IMR-90 (cell line): ENCODE measurements around the gene ARHGEF26. TPM values are rescaled to one million over a fixed set of nuclear protein-coding genes. Genes with fewer than 3 reads are reported as not detected.

Experiments used
- ATAC-seq: fragments of 200-7000 bp; cut with Tn5 transposase; 2 replicates; pipeline ENCODE4 v1.9.1; 2020; ENCODE audit warnings: low read depth, mild to moderate bottlenecking, moderate library complexity
- BruUV-seq: library from RNA; stranded (reverse); fragments of 400-500 nt; replicated peaks from 2 replicates; lab custom pipeline; 2021; lab: Mats Ljungman, UMichigan
- CTCF ChIA-PET: fragments of 300-600 bp; formaldehyde crosslinking; extraction: SDS; loops from one replicate; lab custom pipeline; 2021; ENCODE audit warnings: antibody characterized with exemption; lab: Yijun Ruan, JAX
- POLR2A ChIA-PET: fragments of 300-600 bp; sonication (Branson Sonifier 250); formaldehyde crosslinking; loops from one replicate; lab custom pipeline; 2022; ENCODE audit warnings: antibody characterized with exemption; ENCODE audit not compliant: unreplicated experiment; lab: Charles Lee
- DNase-seq: peaks from one replicate; pipeline ENCODE4 v3.0.0; 2013
- H2AFZ ChIP-seq: replicated peaks from 2 replicates; pipeline ENCODE3; 2013; ENCODE audit warnings: low read length, mild to moderate bottlenecking; ENCODE audit not compliant: poor library complexity
- H2AK5ac ChIP-seq: 2 replicates; pipeline ENCODE4 v1.6.1; 2013; ENCODE audit warnings: low read depth, low read length, inconsistent platforms
- H2AK9ac ChIP-seq: replicated peaks from 2 replicates; pipeline ENCODE3; 2013; ENCODE audit warnings: mild to moderate bottlenecking, low read depth, low read length, moderate library complexity; ENCODE audit not compliant: poor library complexity
- H2BK120ac ChIP-seq: 2 replicates; pipeline ENCODE4 v1.6.1; 2013; ENCODE audit warnings: low read depth, low read length, inconsistent platforms
- H2BK15ac ChIP-seq: 3 replicates; pipeline ENCODE4 v1.6.1; 2013; ENCODE audit warnings: low read depth, low read length, inconsistent platforms
- H2BK20ac ChIP-seq: 2 replicates; pipeline ENCODE4 v1.6.1; 2013; ENCODE audit warnings: low read depth, mild to moderate bottlenecking, inconsistent platforms, low read length, moderate library complexity
- H2BK5ac ChIP-seq: 2 replicates; pipeline ENCODE4 v1.6.1; 2013; ENCODE audit warnings: mild to moderate bottlenecking, low read depth, low read length, inconsistent platforms; ENCODE audit not compliant: poor library complexity, severe bottlenecking
- H3K14ac ChIP-seq: replicated peaks from 2 replicates; pipeline ENCODE4 v1.6.1; 2013; ENCODE audit warnings: low read depth, low read length, inconsistent platforms
- H3K18ac ChIP-seq: 2 replicates; pipeline ENCODE4 v1.6.1; 2013; ENCODE audit warnings: low read depth, low read length, control low read depth
- H3K23ac ChIP-seq: 2 replicates; pipeline ENCODE4 v1.6.1; 2013; ENCODE audit warnings: low read depth, low read length, inconsistent platforms
- H3K27ac ChIP-seq: 2 replicates; pipeline ENCODE4 v1.5.1; 2013; ENCODE audit warnings: mild to moderate bottlenecking, control low read depth, low read length; ENCODE audit not compliant: insufficient read depth
- H3K27me3 ChIP-seq: 2 replicates; pipeline ENCODE4 v1.6.1; 2013; ENCODE audit warnings: low read length; ENCODE audit not compliant: control insufficient read depth, insufficient read depth
- H3K36me3 ChIP-seq: 2 replicates; pipeline ENCODE4 v1.6.1; 2013; ENCODE audit warnings: low read length, mixed read lengths; ENCODE audit not compliant: control insufficient read depth, insufficient read depth
- H3K4ac ChIP-seq: 2 replicates; pipeline ENCODE4 v1.6.1; 2013; ENCODE audit warnings: low read depth, low read length, inconsistent platforms
- H3K4me1 ChIP-seq: 2 replicates; pipeline ENCODE4 v1.6.1; 2013; ENCODE audit warnings: low read length, mixed read lengths; ENCODE audit not compliant: control insufficient read depth, insufficient read depth
- H3K4me2 ChIP-seq: 2 replicates; pipeline ENCODE4 v1.6.1; 2013; ENCODE audit warnings: low read depth, mild to moderate bottlenecking, control low read depth, low read length, moderate library complexity
- H3K4me3 ChIP-seq: 2 replicates; pipeline ENCODE4 v1.5.1; 2013; ENCODE audit warnings: low read depth, mild to moderate bottlenecking, control low read depth, low read length, moderate library complexity; ENCODE audit not compliant: insufficient read depth
- H3K56ac ChIP-seq: 2 replicates; pipeline ENCODE4 v1.6.1; 2013; ENCODE audit warnings: low read length, inconsistent platforms; ENCODE audit not compliant: insufficient read depth; ENCODE audit errors: extremely low read depth
- H3K79me1 ChIP-seq, 2 experiments: 2 replicates each; pipeline ENCODE4 v1.6.1; 2013; ENCODE audit warnings: low read length in 2 of 2, inconsistent platforms in 1 of 2, low read depth in 1 of 2
- H3K9ac ChIP-seq: 2 replicates; pipeline ENCODE4 v1.6.1; 2013; ENCODE audit warnings: low read depth, low read length, control low read depth
- H3K9me1 ChIP-seq: 2 replicates; pipeline ENCODE4 v1.6.1; 2013; ENCODE audit warnings: low read length, inconsistent platforms; ENCODE audit not compliant: insufficient read depth
- H3K9me3 ChIP-seq: 2 replicates; pipeline ENCODE4 v1.6.1; 2013; ENCODE audit warnings: low read length; ENCODE audit not compliant: control insufficient read depth, insufficient read depth
- H4K20me1 ChIP-seq: 2 replicates; pipeline ENCODE4 v1.6.1; 2013; ENCODE audit warnings: low read length, inconsistent platforms; ENCODE audit not compliant: insufficient read depth
- H4K5ac ChIP-seq: 2 replicates; pipeline ENCODE4 v1.6.1; 2013; ENCODE audit warnings: mild to moderate bottlenecking, low read depth, low read length, control low read depth
- H4K8ac ChIP-seq, 2 experiments: 2 replicates each; pipeline ENCODE4 v1.6.1; 2013; ENCODE audit warnings: low read depth in 2 of 2, low read length in 2 of 2, control low read depth in 1 of 2, inconsistent platforms in 1 of 2
- H4K91ac ChIP-seq: 2 replicates; pipeline ENCODE4 v1.6.1; 2013; ENCODE audit warnings: low read depth, low read length, inconsistent platforms; ENCODE audit not compliant: insufficient read depth
- FOS ChIP-seq: fragments of 150-350 bp; IDR thresholded peaks from 2 replicates; pipeline ENCODE4 v1.6.1; 2016; ENCODE audit warnings: low read depth, low read length
- POLR2A ChIP-seq: IDR thresholded peaks from 2 replicates; pipeline ENCODE4 v1.6.1; 2012; ENCODE audit warnings: mild to moderate bottlenecking, low read depth, low read length
- RAD21 ChIP-seq: IDR thresholded peaks from 2 replicates; pipeline ENCODE4 v1.6.1; 2012; ENCODE audit warnings: low read length, improper control_type of control experiment
- RFX5 ChIP-seq: IDR thresholded peaks from 2 replicates; pipeline ENCODE4 v1.8.0; 2012; ENCODE audit warnings: low read depth, mild to moderate bottlenecking, low read length, moderate library complexity
- WGBS, 2 experiments: methylation state at CpG; one replicate each; pipeline versions ENCODE4 v1.1.5 to v1.1.7; 2013; ENCODE audit warnings: missing lambda C conversion rate in 2 of 2; ENCODE audit not compliant: insufficient read length in 1 of 2; ENCODE audit errors: extremely low coverage in 2 of 2; 5-methylcytosine and 5-hydroxymethylcytosine counted together
- dilution Hi-C: fragments of 300-500 bp; cut with HindIII; formaldehyde crosslinking; loops from one replicate; pipeline ENCODE4 v1.14.3; 2018; ENCODE audit warnings: low sequenced_read_pairs; ENCODE audit not compliant: unreplicated experiment
- in situ Hi-C: fragments of 300-500 bp; cut with MboI; formaldehyde crosslinking; loops from 3 replicates; pipeline ENCODE4 v1.14.3; 2019; ENCODE audit warnings: low sequenced_read_pairs, inconsistent platforms, mixed read lengths
- intact Hi-C: fragments of 100-400 bp; cut with micrococcal nuclease; formaldehyde crosslinking; loops from 2 replicates; pipeline ENCODE4 v1.10.0; 2022
- polyA plus RNA-seq, 3 experiments: library from polyadenylated mRNA; depleted of rRNA; stranded (reverse); fragments of >200 nt; gene quantifications; 2 replicates each; pipeline ENCODE4 v1.2.3, GENCODE V29; 2012; ENCODE audit warnings: low replicate concordance in 1 of 3
- total RNA-seq: library from RNA; depleted of rRNA; stranded (reverse); fragments of >200 nt; gene quantifications from 2 replicates; pipeline ENCODE4 v1.2.3, GENCODE V29; 2012
- TF ChIP-seq, protein P1 (sequence below): fragments of 150-350 bp; IDR thresholded peaks from 2 replicates; pipeline ENCODE4 v1.6.1; 2017; ENCODE audit warnings: mild to moderate bottlenecking, antibody characterized with exemption, low read length, low read depth
- TF ChIP-seq, protein P2 (sequence below): conservative IDR thresholded peaks from 2 replicates; pipeline ENCODE4 v1.5.1; 2012; ENCODE audit warnings: mild to moderate bottlenecking, low read depth, low read length, improper control_type of control experiment

The ARHGEF26 gene
- total and polyA plus RNA-seq, 2 of the 4 experiments (the other 2 are of a cell fraction): 2.0 to 2.3 TPM

DNA sequence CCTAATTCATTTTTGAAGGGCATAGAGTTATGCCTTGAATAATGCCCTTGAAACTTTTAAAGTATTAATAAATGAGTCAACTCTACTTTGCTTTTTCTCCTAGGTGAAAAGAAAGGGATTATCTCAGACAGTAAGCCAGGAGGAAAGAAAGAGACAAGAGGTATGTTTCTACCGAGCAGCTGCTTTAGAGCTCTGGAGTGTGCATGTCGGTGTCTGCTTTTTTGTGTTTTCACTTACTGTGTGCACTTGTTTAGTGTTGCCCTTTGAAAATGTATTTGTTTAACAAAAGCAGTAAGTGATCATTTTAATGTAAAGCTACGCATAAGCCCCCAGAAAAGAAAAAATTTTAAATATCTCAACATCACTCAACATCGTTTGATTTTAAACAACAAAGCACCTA, 28.1 kb downstream of the ARHGEF26 start:
- no peak overlapping the region for H3K56ac ChIP-seq
- H3K14ac ChIP-seq: no peak overlapping the region
- DNase-seq (no peak), ATAC-seq (no peak)
- peaks cover 3% of the 10 kb centered on the region; the same call in 1 of the 2 replicates for H3K9me1 ChIP-seq
- H4K8ac ChIP-seq: no peak overlapping the region
- H4K5ac ChIP-seq: no peak overlapping the region
- H2BK15ac ChIP-seq: no peak overlapping the region
- no peak overlapping the region for H3K27ac ChIP-seq
- dilution Hi-C loops (no loop called here), in situ Hi-C loops (no loop called here), intact Hi-C loops (no loop called here)
- no peak overlapping the region for H2AK9ac ChIP-seq
- H3K79me1 ChIP-seq: no peaks in the 10 kb centered on the region
- no peak overlapping the region for H2AFZ ChIP-seq
- H2AK5ac ChIP-seq: no peak overlapping the region
- H3K27me3 ChIP-seq: no peaks in the 10 kb centered on the region
- no peak overlapping the region for H3K9ac ChIP-seq
- CTCF ChIA-PET: no interaction called here
- no TSS peak for BruUV-seq
- no peak overlapping the region for H4K91ac ChIP-seq
- no peak overlapping the region for H2BK5ac ChIP-seq
- H2BK20ac ChIP-seq: no peak overlapping the region
- peaks cover 2% of the 10 kb centered on the region for H3K4me1 ChIP-seq
- no peaks in the 10 kb centered on the region for H4K20me1 ChIP-seq
- H3K4ac ChIP-seq: no peak overlapping the region
- POLR2A ChIA-PET: no interaction called here
- no peak overlapping the region for H2BK120ac ChIP-seq
- no peaks in the 10 kb centered on the region for H3K9me3 ChIP-seq
- H3K23ac ChIP-seq: no peak overlapping the region
- TF ChIP-seq RFX5 (no peak), FOS (no peak), RAD21 (no peak), POLR2A (no peak)
- TF ChIP-seq, protein P1, sequence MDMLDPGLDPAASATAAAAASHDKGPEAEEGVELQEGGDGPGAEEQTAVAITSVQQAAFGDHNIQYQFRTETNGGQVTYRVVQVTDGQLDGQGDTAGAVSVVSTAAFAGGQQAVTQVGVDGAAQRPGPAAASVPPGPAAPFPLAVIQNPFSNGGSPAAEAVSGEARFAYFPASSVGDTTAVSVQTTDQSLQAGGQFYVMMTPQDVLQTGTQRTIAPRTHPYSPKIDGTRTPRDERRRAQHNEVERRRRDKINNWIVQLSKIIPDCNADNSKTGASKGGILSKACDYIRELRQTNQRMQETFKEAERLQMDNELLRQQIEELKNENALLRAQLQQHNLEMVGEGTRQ: no peak
- TF ChIP-seq, protein P2, sequence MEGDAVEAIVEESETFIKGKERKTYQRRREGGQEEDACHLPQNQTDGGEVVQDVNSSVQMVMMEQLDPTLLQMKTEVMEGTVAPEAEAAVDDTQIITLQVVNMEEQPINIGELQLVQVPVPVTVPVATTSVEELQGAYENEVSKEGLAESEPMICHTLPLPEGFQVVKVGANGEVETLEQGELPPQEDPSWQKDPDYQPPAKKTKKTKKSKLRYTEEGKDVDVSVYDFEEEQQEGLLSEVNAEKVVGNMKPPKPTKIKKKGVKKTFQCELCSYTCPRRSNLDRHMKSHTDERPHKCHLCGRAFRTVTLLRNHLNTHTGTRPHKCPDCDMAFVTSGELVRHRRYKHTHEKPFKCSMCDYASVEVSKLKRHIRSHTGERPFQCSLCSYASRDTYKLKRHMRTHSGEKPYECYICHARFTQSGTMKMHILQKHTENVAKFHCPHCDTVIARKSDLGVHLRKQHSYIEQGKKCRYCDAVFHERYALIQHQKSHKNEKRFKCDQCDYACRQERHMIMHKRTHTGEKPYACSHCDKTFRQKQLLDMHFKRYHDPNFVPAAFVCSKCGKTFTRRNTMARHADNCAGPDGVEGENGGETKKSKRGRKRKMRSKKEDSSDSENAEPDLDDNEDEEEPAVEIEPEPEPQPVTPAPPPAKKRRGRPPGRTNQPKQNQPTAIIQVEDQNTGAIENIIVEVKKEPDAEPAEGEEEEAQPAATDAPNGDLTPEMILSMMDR: no peak
- H3K36me3 ChIP-seq: no peaks in the 10 kb centered on the region
- H3K18ac ChIP-seq: no peak overlapping the region
- 100% methylated on average over 2 of the region's 4 CpGs; no CpG with 5 or more reads in 1 of the 2 experiments for WGBS, 2 experiments
- no peak overlapping the region for H3K4me2 ChIP-seq
- no peak overlapping the region for H3K4me3 ChIP-seq
